Islet of Langerhans (tissue), 1 donor: ENCODE measurements around the gene LRRC39.
"Not testable (repeated sequence)": the region's sequence is repeated elsewhere in the genome, so short reads cannot be mapped to it uniquely, and the experiment has no call there.

ENCODE experiments used
- FAIRE-seq: peaks from one replicate; lab custom pipeline; 2011; peaks lifted over from hg19 to GRCh38; lab: Jason Lieb, UNC

The LRRC39 gene

GRCh38 chr1:100178091-100178490 lies at the start of gene LRRC39:
Gene LRRC39, minus strand, starts transcription at chr1:100178256. Its CDS starts 9,740 bp downstream, at chr1:100168516.
- FAIRE-seq: peak; percentile 47

- FAIRE-seq: no peak
Measured at GRCh38 chr1:100222428-100222827, 44.4 kb upstream of the LRRC39 start.

- no peak for FAIRE-seq
Measured at GRCh38 chr1:100219883-100220282, 41.8 kb upstream of the LRRC39 start.

GRCh38 chr1:100219457-100219856 lies 41.4 kb upstream of the LRRC39 start:
- no peak for FAIRE-seq

GRCh38 chr1:100217834-100218233 lies 39.8 kb upstream of the LRRC39 start:
- no peak for FAIRE-seq

GRCh38 chr1:100215101-100215500 lies 37.0 kb upstream of the LRRC39 start:
- FAIRE-seq: no peak

GRCh38 chr1:100213141-100213540 lies 35.1 kb upstream of the LRRC39 start:
- no peak for FAIRE-seq

GRCh38 chr1:100206301-100206700 lies 28.2 kb upstream of the LRRC39 start:
- no peak for FAIRE-seq

GRCh38 chr1:100205593-100205992 lies 27.5 kb upstream of the LRRC39 start:
- not testable (repeated sequence) for FAIRE-seq

GRCh38 chr1:100205103-100205502 lies 27.0 kb upstream of the LRRC39 start:
- not testable (repeated sequence) for FAIRE-seq

GRCh38 chr1:100202703-100203102 lies 24.6 kb upstream of the LRRC39 start:
- FAIRE-seq: not testable (repeated sequence)

GRCh38 chr1:100200060-100200459 lies 22.0 kb upstream of the LRRC39 start:
- FAIRE-seq: not testable (repeated sequence)

- no peak for FAIRE-seq
Measured at GRCh38 chr1:100198596-100198995, 20.5 kb upstream of the LRRC39 start.

- FAIRE-seq: peak; percentile 71
Measured at GRCh38 chr1:100188617-100189016, 10.6 kb upstream of the LRRC39 start.

GRCh38 chr1:100187912-100188311 lies 9.9 kb upstream of the LRRC39 start:
- FAIRE-seq: no peak

- no peak for FAIRE-seq
Measured at GRCh38 chr1:100184536-100184935, 6.5 kb upstream of the LRRC39 start.

GRCh38 chr1:100183370-100183769 lies 5.3 kb upstream of the LRRC39 start:
- FAIRE-seq: no peak

GRCh38 chr1:100177295-100178041 lies 588 bp downstream of the LRRC39 start:
- no peak for FAIRE-seq

GRCh38 chr1:100168051-100168450 lies 10.0 kb downstream of the LRRC39 start:
- no peak for FAIRE-seq

- no peak for FAIRE-seq
Measured at GRCh38 chr1:100164702-100165101, 13.4 kb downstream of the LRRC39 start.

- FAIRE-seq: no peak
Measured at GRCh38 chr1:100164216-100164615, 13.8 kb downstream of the LRRC39 start.

- FAIRE-seq: no peak
Measured at GRCh38 chr1:100162881-100163280, 15.2 kb downstream of the LRRC39 start.

- FAIRE-seq: no peak
Measured at GRCh38 chr1:100152271-100152670, 25.8 kb downstream of the LRRC39 start.

- no peak for FAIRE-seq
Measured at GRCh38 chr1:100151679-100152078, 26.4 kb downstream of the LRRC39 start.
